GM21367 (cell line): ENCODE results near the gene DOCK6.
"Not testable (repeated sequence)": the region's sequence is repeated elsewhere in the genome, so short reads cannot be mapped to it uniquely, and the experiment has no call there.

ENCODE experiments used
- ATAC-seq: cut with Tn5 transposase; IDR thresholded peaks from one replicate; pipeline ENCODE4 v1.9.1; 2021; ENCODE audit not compliant: unreplicated experiment

The DOCK6 gene

GRCh38 chr19:11175920-11176319 lies 86.4 kb downstream of the DOCK6 start:
- no peak for ATAC-seq

- ATAC-seq = no peak
Observed at GRCh38 chr19:11174336-11174735, 88.0 kb downstream of the DOCK6 start.

- ATAC-seq = no peak
Observed at GRCh38 chr19:11173516-11174155, 88.7 kb downstream of the DOCK6 start.

GRCh38 chr19:11172576-11172975 lies 89.7 kb downstream of the DOCK6 start:
- ATAC-seq = no peak

GRCh38 chr19:11171144-11171543 lies 91.2 kb downstream of the DOCK6 start:
- no peak for ATAC-seq

- no peak for ATAC-seq
Observed at GRCh38 chr19:11169896-11170678, 92.2 kb downstream of the DOCK6 start.

- no peak for ATAC-seq
Observed at GRCh38 chr19:11168568-11168967, 93.8 kb downstream of the DOCK6 start.

- no peak for ATAC-seq
Observed at GRCh38 chr19:11166281-11167142, 95.8 kb downstream of the DOCK6 start.

- no peak for ATAC-seq
Observed at GRCh38 chr19:11165486-11166030, 96.8 kb downstream of the DOCK6 start.

- ATAC-seq = no peak
Observed at GRCh38 chr19:11164879-11165406, 97.4 kb downstream of the DOCK6 start.

GRCh38 chr19:11164296-11164695 lies 98.0 kb downstream of the DOCK6 start:
- no peak for ATAC-seq

- not testable (repeated sequence) for ATAC-seq
Observed at GRCh38 chr19:11160440-11160768, 101.9 kb downstream of the DOCK6 start.

GRCh38 chr19:11159598-11160439 lies 102.5 kb downstream of the DOCK6 start:
- ATAC-seq = no peak

GRCh38 chr19:11155373-11156120 lies 106.8 kb downstream of the DOCK6 start, which contains the start of gene SPC24:
TSS of gene SPC24 (minus strand) at chr19:11155782. CDS start at chr19:11155776, 6 bp downstream.
- ATAC-seq = peak; percentile 94

- ATAC-seq = no peak
Observed at GRCh38 chr19:11154683-11155047, 107.7 kb downstream of the DOCK6 start.

GRCh38 chr19:11152318-11153062 lies 109.8 kb downstream of the DOCK6 start:
- no peak for ATAC-seq

GRCh38 chr19:11151181-11151580 lies 111.1 kb downstream of the DOCK6 start:
- ATAC-seq = no peak
